NCI-H1092 treated with DMSO at 0.1 percent for 48 hours (cell line): ENCODE data around the gene MEG3.

ENCODE experiments used
- DNase-seq: peaks from one replicate; lab custom pipeline; 2025; lab: John Stamatoyannopoulos, UW

MEG3 gene

DNA sequence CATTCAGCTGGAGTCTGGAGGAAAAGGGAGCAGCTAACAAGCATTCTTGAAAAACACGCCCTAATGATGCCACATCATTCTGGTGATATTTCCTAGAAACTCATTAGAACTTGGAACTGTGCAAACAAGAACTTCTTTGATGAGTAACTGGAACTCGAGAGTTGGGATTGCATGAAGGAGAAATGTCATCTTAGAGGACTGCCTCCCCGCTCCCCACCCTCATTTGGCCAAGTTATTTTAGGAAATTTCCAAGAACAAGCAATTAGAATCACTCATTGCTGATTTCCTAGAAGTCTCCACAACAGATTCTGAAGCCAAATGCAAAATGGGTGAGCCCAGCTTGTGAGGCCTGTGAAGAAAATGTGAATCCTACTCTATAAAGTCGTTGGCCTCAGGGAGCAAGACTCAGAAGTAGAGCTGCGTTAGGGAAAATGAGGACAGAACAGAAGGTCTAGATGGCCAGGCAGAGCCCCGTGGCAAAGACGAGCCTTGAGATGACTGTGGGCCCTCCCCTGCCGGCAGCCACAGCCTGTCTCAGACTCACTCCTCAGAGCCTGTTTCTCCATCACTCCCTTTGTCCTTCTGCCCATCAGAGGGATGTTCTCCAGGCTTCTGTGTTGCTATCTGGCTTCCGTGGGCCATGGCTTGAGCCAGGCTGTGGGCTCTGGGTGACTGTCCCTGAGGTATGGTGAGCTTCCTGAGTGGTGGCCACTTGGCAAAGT lies 39.2 kb downstream of the MEG3 start:
- no peak for DNase-seq

DNA sequence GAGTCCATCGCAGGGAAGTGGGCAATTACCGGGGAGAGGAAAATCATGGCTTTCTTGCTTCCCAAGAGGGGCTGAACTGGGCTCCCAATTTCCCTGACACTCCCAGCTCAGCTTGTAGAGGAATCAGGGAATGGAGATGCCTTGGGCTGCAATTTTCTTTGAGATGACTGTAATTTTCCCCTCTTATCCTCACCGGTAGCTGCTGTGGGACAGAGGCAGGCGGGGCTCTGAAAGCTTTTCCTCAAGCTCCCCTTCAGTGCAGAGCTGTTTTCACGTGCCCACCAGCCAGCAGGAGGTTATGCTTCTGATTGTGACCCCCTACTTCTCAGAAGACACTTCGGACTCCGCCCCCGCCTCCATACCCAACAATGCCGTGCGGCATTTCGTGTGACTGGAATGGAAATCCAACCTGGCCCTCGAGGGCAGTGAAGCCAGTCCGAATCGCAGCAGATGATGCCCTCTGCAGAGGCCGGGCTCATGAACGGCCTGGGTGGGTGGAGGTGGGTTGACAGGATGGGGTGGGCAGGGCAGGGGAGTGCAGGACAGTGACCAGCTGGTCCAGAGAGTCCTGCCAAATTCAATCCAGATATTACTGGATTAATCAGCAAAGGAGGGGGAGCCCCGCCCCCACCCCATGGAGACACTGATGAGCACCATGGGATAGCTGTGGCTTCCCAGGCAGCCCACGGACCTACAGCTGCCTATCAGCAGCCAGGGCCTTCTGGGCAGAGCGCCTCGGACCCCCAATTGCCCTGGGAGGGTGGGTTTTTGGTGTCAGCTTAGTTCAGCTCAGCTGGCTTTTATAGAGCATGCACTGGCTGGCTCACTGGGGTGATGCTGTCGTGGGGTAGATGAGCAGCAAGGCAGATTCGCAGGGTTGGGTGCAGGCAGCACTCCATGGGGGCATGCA lies 40.0 kb downstream of the MEG3 start:
- DNase-seq, result no peak

DNA sequence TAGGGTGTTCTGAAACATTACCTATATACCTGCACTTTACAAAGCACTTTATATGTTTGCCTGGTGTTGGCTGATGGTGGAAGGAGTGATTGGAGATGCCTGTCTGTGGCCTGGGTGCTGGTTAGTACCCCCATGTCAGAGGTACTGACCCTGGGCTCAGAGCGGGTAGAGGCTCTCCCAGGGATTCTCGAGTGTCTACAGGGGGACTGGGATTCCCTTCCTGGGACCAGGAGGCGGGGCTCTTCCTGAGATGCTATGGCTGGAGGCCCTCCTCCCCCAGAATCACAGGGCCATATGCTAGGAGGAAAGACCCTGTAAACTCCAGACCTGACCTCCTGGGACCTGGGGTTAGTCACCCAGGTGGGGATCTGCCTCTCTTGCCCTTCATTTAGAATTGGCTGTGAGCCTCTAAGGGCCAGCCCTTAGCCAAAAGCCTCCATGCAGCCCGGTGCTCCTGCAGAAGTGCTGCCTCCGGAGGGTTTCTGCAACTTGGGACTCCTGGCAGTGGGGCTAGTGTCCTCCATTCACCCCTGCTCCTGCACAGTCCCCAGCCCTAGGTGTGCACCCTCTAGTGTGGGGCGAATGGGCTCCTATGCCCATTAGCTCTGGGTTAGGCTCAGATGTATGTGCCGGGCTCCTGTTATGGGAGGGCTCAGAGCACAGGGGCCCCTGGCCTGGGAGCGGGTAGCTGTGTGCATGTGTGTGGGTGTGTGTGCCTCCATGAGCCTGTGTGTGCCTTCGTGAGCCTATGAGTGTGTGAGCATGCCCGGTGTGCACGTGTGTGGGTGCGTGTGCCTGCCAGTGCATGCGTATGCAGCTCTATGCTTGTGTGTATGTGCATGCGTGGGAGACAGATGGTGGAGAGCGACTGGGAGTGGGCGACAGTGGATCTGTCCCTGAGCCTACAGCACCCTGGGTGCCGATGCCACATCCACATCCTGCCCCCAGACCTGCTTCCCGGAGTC lies 41.0 kb downstream of the MEG3 start:
- DNase-seq, result no peak

DNA sequence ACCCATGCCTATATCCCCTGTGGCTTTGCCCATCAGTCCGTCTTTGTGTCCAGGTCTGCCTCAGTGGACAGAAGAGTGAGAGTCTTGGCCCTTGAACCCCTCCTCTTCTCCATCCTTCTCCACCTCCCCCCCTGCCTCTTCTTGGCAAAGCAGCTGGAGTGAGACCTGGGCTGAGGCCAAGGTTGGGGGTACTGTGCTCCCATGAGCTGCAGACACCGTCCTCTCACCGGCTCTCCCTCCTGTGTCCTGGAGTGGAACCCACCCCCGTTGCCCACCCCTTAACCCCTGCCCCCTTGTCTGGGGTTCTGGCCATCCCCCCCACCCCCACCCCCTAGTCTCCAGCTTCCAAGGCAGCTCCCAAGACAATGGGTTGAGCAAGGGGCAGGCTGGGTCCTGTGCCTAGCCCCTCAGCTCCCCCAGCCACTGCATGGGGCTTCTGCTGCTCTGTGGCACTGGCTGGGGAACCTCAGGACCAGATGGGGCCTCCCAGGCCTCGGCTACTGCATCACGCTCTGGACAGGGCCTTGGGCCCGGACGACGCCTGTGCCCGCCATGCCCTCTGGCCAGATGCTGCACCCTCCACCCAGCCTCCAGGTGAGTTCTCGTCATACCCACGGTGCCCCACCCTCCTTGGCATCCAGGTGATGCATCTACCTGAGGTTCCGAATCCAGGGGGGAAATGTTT lies 41.9 kb downstream of the MEG3 start:
- no peak for DNase-seq

DNA sequence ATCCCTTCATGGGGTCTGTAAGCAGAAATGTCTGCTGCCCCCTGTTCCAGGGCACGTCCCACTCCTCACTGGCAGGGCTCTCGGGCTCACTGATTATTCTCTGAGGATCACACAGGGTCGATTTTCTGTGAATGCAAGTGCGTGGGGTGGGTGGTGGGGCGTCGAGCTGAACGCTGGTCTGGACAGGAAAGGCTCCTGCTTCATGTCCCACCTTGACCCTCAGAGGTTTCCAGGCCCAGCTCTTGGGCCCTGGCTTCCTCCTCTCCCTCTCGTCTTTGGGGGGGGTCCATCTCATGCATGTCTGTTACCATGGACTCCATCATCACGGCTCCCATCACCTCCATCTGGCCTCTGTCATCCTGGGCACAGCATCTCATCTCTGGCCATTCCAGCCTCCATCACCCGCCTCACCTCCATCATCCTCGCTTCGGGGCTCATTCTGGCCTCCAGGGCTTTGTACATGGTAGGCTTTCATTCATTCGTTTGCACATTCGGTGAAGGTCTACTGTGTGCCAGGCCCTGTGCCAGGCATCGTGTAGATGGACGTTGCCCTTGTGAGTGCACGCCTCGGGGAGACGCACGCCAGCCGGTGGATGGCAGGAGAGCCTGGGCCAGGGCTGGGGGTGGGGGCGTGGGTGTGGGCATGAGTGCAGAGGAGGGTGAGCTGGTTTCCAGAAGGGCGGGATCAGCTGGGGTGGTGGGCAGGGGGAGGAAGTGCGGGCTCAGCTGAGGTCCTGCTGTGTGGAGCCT lies 42.9 kb downstream of the MEG3 start:
- DNase-seq, result no peak

DNA sequence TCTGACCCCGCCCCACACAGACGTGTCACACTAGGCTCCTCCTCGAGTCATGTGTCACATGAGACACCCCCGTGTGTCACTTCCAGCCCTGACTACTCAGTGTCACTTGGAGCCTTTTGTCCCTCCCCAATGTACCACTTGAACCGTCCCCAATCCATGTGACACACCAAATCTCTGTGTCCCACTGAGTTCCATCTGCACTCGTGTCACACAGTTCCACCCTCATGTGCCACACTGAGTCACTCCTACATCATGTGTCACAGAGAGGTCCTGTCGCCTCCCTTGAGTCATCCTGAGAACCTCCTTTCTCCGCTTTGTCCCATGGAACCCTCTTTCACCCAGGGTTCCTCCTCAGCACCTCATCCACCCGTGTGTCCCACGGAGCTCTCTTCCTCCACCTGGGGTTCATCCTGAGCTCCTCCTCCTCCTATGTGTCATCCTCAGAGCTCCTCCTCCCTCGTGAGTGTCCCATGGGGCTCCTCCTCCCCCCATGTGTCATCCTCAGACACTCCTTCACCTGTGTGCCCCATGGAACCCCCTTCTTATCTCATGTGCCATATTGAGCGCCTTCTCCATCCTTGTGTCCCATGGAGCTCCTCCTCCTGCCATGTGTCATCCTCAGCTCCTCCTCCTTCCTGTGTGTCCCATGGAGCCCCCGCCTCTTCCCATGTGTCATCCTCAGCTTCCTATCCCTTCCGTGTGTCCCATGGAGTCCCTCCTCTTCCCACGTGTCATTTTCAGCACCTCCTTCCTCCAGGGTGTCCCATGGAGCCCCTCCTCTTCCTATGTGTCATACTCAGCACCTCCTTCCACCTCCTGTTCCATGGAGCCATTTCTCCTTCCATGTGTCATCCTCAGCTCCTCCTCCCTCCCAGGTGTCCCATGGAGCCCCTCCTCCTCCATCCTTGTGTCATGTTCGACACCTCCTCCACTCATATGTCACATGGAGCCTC lies 45.6 kb downstream of the MEG3 start:
- no peak for DNase-seq

DNA sequence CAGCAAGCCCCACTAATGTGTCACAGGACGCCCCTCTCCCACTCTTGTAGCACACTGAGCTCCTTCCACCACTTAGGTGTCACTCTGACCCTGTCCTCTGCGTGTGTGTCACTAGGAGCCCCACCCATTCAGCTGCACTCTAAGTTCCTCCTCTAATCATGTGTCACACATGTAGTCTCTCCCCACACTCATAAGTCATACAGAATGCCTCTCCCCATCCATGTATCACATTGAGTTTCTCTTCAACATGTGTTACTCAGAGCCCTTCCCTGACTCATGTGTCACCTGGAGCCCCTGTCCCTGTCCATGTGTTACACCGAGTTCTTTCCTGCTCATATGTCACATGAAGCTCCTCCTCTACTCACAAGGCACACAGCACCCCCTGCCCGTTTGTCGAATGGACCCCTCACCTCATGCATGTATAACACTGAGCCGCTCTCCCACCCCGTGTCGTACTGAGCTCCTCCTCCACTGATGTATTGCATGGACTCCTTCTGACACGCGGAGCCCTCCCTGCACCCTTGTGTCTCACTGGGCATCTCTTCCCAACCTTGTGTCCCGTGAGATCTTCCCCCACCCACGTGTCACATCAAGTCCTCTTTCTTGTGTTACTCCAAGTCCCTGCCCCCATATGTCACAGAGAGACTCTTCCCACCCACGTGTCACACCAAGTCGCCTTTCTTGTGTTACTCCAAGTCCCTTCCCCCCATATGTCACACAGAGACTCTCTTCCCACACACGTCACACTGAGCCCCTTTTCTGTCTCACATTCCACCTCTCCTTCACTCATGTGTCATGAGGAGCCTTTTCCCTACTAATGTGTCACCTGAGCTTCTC lies 46.6 kb downstream of the MEG3 start:
- no peak for DNase-seq

DNA sequence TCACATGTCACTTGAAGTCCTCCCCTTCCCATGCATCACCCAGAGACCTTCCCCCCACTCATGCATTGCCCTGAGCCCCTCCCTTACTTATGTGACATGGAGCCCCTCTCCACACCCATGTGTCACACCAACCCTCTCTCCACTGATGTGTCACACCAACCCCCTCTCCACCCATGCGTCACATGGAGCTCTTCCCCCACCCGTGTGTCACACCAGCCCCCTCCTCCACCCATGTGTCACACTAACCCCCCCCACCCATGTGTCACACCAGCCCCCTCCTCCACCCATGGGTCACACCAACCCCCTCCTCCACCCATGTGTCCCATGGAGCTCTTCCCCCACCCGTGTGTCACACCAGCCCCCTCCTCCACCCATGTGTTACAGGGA lies 47.2 kb downstream of the MEG3 start:
- no peak for DNase-seq

DNA sequence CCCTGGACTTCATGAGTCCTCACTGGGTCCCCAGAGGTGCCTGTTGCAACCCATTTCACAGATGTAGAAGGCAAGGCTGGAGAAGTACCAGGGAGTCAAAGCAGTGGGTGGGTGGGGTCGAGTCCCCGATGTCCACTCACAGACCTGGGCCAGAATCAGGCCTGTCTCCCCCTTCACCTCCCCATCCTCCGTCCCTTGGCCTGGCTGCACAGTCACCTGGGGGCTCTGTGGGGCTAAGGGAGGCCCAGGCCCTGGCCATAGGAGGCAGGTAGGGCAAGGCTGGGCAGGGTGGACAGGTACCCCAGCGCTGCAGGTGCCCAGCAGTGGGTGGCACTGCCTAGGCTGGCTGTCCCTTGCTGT lies 48.1 kb downstream of the MEG3 start:
- no peak for DNase-seq

DNA sequence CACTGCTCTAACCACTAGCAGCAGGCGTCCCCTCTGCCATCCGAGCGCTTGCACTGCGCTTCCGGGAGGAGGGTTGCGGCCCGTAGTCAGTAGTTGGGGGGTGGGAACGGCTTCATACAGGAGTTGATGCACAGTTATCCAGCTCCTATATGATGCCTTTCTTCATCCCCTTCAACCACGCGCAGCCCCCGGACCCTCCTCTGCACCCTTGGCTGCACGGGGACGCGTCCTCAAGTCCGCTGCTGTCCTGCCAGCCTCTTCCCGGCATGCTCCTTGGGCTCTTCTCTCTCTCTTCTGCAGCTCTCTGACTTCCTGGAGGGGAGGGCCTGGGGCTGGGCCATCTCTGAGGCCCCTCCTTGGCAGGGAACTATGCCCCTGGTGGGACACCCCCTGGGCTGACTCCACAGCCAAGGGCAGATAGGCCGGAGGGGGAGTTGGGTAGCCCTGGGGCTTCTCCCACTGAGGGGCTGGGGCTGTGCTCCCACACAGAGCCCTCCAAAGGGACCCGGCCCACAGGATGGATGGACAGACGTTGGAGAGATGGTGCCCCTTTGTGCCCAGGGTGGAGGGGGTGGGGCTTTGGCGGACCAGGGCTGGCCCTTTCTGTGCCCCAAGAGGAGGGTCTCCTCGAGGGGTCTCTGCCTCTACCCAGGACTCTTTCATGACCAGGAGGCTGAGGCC lies 48.6 kb downstream of the MEG3 start:
- DNase-seq, result no peak

DNA sequence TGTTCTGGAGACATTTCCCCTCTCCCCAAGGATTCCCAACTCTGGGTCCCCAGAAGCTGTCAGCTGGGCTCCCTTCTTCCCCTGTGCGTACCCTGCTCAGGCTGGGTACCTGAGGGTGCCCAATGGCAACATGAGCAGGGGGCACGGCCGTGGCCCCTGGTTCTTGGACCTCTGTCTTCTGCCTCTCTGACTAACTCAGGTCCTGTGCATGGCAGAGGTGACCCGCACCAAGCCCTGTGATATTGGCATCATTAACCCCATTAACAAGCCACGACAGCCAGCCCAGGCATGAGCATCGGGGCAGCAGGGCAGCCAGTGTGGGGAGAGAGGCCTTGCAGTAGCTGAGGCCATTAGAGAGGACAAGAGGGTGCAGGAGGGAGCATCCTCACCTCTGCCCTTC lies 49.2 kb downstream of the MEG3 start:
- DNase-seq, result no peak

DNA sequence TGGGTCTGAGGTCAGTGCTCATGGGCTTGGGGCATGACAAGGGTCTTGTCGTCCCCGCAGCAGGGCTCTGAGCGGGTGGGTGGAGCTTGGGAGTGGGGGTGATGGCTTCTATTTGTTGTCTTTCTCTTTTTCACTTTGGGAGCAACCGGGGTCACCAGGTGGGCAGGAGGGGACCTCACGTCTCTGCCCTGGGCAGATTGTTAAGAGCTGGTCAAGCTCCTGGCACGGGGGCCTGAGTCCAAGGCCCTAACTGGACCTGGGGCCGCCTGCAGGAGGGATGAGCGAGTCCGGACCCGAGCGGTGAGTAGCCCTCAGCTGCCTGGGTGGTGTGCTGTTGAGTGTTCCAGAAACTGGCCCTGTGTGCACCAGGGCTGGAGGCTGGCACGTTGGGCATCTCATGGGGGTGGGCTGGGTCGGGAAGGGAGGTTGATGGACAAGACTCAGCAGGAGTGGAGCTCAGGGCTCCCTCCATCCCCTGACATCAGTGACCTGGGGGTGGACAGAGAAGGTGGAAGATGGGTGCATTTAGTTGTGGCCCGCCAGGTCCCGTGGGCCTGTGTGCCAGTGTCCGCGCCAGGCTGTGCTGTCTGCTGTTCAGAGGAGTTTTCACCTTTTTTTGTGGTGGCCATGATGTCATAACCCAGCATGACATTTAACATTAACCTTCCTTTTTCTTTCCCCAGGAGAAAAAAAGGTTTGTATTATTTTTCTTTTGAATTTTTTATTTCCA lies 50.1 kb downstream of the MEG3 start:
- no peak for DNase-seq

DNA sequence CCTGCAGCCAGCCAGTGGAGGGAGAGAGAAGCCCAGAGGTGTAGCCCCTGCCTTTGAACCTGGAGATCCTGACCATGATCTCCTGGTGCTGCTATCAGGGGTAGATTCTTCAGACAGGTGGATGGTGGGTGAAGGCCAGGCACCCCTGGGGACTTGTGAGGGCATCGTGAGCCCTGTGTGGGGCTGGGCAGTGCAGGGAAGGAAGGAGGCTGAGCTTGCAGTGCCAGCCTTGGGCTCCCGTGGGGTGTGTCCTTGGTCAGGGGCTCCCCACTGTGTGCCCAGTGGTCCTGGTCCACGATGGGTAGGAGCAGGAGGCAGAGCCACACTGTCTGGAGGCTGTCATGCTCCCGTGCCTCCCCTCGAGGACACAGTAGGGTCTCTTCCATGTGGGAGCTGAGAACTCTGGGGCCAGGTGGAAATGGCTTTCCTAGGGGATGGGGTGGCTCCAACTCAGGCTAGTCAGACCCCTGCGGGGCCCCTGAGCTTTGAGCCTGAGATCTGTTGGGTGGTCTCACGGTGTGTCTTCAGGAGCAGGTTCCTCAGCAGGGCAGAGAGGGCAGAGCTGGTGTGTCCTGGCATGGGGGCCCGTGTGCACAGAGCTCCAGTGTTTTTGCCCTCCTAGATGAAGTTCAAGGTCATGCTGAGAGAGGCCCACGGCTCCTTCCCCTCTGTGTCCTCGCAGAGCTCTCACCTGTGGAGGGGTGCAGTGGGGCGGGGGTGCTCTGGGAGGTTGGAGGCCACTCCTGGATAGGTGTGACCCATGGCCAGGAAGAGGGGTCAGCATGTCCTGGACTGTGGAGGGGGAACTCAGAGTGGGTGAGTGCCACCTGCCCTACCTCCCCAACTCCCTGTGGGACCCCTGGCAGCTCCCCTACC lies 52.6 kb downstream of the MEG3 start:
- no peak for DNase-seq

DNA sequence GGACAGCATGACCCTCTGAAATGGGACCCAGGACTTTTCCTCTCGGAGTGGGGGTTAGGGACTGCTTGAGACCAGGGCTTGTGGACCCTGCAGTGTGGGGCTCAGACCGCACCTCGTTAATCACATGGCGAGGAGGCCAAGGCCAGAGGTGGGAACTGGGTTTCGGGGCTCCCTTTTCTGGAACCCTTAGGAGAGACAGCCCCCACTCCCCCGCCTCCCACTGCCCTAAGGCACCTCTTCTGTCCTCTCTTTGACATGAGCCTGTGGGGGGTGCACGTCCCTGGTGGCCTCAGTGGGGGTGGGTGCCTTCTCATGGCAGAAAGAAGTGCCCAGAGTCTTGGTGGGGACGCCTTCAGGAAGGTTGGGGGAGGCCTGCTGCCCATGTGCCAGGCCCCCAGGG lies 53.3 kb downstream of the MEG3 start:
- no peak for DNase-seq

DNA sequence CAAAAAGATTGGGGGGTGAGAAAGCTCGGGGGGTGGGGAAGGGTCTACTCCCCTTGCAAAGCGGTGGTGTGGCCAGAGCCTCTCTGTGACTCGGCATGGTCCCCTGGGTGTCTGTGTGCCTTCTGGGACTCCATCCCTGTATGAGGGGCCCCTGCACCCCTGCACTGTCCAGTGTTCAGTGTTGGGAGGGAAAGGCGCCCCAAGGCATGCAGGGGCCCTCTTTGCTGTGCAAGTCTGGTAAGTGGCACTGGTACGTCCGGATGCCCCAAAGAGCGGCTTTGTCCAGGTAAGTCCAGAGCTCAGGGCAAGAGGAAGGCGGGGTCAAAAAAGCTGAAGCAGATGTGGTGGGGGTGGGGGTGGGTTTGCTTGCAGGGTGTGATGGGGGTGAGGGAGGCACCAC lies 53.9 kb downstream of the MEG3 start:
- DNase-seq, result no peak

DNA sequence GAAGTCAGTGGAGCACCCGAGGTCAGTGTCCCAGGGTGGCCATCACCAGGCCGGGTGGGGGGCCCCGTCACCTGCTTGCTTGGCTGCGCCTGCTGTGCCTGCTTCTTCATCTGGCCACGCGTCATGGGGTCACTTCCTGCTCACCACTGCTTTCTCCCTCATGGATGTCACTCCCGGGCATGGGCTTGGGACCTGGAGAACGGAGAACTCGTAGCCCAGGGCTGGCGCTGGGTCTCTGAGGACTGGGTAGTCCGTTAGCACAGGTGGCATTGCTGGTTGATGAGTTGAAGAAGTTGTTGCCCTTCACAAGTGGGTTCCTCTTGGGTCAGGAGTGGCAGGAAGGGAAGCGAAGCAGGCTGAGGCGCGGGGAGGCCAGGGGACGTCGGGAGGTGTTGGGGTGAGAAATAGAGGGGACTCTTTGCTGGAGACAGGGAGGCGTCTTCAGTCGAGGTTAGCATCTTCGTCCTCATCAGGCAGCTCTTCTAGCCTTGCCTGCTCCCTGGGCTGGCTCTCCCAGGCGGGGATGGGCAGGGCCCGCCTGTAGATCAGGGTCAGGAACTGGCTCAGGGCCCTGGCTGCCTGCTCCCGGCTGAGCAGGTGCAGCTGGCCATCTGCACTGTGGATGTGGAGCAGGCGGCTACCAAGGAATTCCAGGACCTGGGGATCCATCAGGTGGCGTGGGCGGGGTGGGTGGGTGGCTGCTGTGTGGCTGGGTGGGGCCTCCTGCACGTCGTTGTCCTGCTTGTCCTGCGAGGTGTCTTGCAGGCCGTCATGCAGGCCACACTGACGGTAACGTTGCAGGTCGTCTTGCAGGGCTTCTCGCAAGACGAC lies 54.6 kb downstream of the MEG3 start:
- DNase-seq, result no peak
